ENCODE data around the gene PRIMA1.
A peak's percentile ranks its signal among the peaks of the same experiment; 100 is the strongest.

Gene PRIMA1

DNA sequence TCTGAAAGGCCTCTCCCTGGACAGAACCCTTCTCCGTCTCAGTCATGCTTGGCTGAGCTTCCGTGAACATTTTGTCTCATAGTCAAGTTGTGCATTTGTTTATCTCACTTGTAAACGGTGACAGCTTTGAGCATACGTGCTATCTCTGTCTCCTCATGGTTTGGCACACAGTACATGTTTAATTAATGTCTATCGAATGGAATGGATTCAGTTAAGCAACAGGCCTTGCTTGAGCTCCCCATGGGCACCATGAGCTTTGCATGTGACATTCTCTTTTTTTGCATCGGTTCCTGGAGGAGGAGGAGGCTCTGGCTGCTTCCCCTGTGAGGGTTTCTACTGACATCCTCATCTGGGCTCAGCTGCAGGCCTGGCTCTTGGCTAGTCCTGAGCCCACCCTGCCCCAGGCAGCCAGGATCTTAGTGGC, 80.0 kb downstream of the PRIMA1 start:
- DNase-seq = no peak

DNA sequence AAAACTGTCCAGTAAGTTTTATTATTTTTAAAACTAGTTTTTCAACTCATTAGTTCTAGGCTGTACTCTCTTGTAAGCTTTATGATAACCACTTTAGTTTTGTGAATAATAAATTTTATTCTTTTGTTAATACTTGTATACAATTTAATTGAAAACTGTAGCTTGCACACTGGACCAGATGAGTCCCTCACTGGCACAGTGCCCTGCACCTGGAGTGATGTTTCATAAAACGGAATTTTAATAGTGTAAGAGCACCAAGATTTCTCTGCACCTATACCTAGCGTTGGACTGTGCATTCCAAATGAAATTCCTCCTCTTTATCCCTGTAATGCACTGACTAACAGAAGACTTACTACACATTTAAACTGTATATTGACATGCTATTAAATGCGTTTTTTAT, 80.8 kb downstream of the PRIMA1 start:
- DNase-seq = no peak

- no peak for DNase-seq
Observed at GRCh38 chr14:93706360-93706955, 81.8 kb downstream of the PRIMA1 start.

DNA sequence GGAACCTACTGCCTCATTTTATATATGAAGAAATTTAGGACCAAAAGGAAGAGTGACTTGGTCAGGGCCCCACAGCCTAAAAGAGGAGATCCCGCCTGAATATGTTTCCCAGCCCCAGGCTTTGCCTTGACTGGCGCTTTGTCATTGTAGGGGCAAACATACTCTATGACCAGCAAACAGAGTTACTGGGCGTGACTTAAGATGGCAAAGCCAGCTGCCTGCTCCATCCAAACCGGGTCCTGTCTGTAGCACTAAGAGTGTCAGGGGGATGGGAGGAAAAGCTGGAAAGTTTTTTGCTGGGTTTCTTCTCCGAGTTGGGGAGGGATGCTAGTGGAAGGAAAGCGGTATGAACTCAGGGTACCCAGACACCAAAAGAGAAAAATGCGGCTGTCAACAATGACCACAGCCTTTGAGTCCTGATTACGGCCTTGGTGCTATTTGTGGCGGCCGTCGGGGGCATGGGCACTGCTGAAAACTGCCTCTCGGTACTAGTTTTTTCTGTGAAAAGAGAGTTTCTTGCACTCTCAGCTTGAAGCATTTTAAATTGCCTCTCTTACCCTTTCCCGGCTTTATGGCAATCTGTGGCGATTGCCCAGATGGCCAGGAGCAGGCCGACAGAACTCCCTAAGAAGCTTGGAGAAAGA, 82.7 kb downstream of the PRIMA1 start:
- DNase-seq = no peak

DNA sequence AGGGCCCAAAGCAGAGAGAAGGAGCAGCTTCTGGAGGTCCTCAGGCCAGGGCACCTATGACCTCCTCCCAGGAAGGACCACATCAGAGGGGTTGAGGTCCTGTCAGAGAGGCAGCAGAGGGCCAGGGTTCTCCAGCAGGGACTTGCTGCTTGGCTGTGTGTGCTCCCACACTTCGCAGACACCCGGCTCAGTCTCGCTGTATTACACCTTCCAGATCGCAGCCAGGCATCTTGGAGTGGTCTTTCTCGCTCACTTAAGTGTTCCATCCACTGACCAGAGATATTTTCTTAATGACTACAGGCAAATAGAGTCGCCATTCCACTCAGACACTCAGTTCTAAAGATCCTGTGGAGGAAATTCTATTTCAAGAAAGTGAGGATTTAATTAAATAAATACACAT, 84.3 kb downstream of the PRIMA1 start:
- DNase-seq = no peak

DNA sequence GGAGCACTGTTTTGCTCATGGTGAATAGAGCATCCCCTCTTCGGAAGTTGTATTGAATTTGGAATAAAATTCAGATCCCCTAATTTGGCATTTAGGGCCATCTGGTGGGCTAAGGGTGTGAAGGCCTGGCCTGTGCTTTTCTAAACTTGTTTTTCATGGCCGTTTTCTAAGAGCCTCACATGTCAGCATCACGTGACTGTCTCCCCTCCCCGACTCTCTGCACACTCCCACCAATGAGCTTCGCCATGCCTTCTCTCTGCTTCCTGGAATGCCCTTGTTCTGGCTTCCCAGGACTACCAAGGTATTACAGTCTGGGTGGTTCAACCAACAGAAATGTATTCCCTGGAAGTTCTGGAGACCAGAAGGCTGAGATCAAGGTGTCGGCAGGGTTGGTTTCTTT, 85.3 kb downstream of the PRIMA1 start:
- DNase-seq = no peak

- no peak for DNase-seq
Observed at GRCh38 chr14:93701562-93701961, 86.7 kb downstream of the PRIMA1 start.

DNA sequence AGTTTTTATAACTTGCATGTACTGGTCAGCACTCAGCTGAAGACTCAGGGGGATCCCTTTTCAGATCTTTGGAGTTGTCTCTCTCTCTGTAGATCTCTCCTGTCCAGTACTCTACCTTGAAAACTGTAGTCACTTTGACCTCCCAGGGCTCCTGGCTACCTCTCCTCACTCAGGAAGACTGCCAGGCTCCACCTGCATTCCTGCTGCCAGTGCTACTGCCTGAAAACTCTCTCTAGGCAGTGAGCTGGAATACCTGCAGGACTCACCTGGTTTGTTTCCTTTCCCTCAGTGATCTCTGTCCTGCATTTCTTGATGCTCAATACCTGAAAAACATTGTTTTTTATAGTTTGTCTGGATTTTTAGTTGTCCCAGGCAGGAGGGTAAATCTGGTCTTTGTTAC, 87.4 kb downstream of the PRIMA1 start:
- DNase-seq = no peak

GRCh38 chr14:93693914-93694313, 94.4 kb downstream of the PRIMA1 start:
- DNase-seq = no peak

DNA sequence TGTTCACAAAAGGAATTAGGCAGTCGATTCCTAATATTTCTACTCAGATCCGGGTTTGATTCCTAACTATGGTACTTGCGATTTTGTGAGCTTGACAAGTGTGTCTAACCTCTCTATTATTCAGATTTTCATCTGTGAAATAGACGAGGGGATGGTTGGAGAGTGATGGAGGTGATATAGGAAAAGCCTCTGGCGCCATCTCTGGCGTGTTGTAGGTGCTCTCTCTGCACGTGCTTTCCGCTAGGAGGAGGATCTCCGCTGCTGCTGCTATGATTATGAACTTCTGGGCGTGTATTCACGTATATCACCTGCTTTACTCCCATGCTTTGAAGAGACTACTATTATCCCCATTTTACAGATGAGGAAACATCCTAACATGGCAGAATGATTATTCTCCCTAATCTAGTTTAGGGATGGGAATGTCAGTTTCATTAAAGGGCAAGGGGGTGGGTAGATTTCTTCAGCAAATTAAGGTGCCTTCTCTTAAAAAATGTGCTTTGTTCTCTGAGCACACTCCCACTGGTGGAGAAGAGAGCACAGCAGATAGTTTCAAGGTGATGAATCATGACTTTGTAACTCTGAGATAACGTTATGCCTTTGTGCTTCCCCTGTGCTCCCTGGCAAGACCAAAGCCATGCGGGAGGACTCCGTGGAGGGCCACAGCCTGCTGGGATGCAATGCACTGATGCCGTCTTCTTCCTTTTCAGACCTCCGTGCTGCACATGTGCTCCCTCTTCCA, 97.1 kb downstream of the PRIMA1 start:
- no peak for DNase-seq

DNA sequence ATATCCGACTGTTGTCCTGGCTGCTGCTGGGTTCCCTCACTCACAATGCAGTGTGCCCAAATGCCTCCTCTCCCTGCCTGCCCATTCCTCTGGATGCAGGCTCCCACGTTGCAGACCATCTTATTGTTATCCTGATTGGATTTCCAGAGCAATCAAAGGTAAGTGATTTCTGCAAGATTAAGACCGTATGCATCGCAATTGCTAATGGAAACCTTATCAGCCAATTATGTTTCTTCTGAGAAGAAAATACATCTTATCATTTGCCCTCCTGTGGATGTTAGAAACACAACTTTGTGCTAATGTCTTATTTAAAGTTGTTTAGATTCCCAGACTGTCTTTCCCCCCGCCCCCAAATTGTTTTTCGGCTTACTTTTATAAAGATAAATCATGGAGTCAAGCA, 98.1 kb downstream of the PRIMA1 start:
- DNase-seq = no peak

- no peak for DNase-seq
Observed at GRCh38 chr14:93688820-93689219, 99.5 kb downstream of the PRIMA1 start.

DNA sequence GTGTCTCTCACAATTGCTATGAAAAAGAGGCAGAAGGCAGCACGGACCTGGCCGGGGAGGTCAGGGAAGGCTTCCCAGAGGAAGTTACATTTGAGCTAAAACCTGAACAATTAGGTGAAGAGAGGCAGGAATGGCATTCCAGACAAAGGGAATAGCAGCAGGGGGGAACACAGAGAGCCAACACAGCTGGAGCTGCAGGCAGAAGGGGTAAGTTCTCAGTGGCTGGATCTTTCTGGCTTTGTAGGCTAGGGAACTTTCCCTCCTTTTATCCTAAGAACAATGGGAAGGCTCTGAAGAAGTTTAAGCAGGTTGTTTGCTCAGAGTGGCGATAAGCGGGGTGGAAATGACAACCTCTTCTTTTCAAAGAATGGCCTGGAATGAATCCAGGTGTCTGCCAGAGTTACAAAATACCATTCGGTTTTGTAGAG, 100.0 kb downstream of the PRIMA1 start:
- no peak for DNase-seq

GRCh38 chr14:93686268-93686667, 102.0 kb downstream of the PRIMA1 start:
- DNase-seq = no peak

GRCh38 chr14:93685121-93685895, 103.0 kb downstream of the PRIMA1 start:
- no peak for DNase-seq

GRCh38 chr14:93683226-93683625, 105.1 kb downstream of the PRIMA1 start:
- DNase-seq = peak; percentile 19

DNA sequence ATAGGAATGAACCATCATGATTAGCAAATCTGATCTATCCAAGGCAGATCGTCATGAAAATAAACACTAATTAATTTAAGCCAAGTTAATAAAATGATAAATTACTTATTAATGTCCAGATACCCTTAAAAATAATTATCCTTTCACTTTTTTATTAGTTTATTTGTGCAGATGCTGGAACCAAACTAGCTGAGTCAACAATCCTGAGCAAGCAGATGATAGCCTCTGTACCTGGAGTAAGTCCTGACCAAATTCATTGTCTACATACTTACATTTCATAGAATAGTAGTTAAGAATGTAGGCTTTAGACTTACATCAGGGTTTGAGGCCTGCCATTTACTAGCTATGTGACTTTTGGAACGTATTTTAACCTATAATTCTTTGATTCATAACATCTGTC, 105.8 kb downstream of the PRIMA1 start:
- no peak for DNase-seq

- no peak for DNase-seq
Observed at GRCh38 chr14:93676416-93676958, 111.8 kb downstream of the PRIMA1 start.

DNA sequence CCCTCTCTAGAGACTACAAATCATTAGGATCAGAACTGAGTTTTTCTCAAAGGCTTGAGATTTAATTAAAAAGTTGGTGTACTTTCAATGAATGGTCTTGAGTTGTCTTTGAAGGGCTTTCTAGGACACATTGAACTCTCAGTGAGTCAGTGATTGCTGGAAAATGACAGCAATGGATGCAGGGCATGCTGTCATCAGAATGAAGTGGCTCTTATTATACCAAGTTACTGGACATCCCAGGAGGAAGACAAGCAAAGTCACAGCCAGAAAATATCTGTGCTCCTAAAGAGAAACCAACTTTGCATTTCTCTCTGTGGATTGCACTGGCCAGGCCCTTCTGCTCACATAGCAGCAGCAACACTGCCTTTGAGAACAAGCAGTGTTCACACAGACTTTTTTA, 112.6 kb downstream of the PRIMA1 start:
- no peak for DNase-seq

GRCh38 chr14:93674343-93674742, 113.9 kb downstream of the PRIMA1 start:
- no peak for DNase-seq

GRCh38 chr14:93669632-93670031, 118.7 kb downstream of the PRIMA1 start:
- no peak for DNase-seq

All from DMS 273 treated with DMSO at 0.1 percent for 48 hours (cell line).